HG03342 (cell line): ENCODE data around the gene PNLDC1.
"Not testable (repeated sequence)": the region's sequence is repeated elsewhere in the genome, so short reads cannot be mapped to it uniquely, and the experiment has no call there.

ENCODE experiments used
- ATAC-seq: cut with Tn5 transposase; IDR thresholded peaks from one replicate; pipeline ENCODE4 v1.9.1; 2021; ENCODE audit warnings: mild to moderate bottlenecking, moderate library complexity; ENCODE audit not compliant: unreplicated experiment

Gene PNLDC1

GRCh38 chr6:159819098-159819497 lies 19.0 kb downstream of the PNLDC1 start:
- ATAC-seq: no peak

GRCh38 chr6:159819932-159820640 lies 20.0 kb downstream of the PNLDC1 start:
- no peak for ATAC-seq

- no peak for ATAC-seq
Observed at GRCh38 chr6:159821122-159821521, 21.0 kb downstream of the PNLDC1 start.

GRCh38 chr6:159821726-159822125 lies 21.6 kb downstream of the PNLDC1 start:
- no peak for ATAC-seq

GRCh38 chr6:159823953-159824352 lies 23.9 kb downstream of the PNLDC1 start:
- ATAC-seq: no peak

- not testable (repeated sequence) for ATAC-seq
Observed at GRCh38 chr6:159824690-159825089, 24.6 kb downstream of the PNLDC1 start.

GRCh38 chr6:159826004-159826403 lies 25.9 kb downstream of the PNLDC1 start:
- ATAC-seq: no peak

- ATAC-seq: no peak
Observed at GRCh38 chr6:159826968-159827647, 27.0 kb downstream of the PNLDC1 start.

- ATAC-seq: no peak
Observed at GRCh38 chr6:159828074-159828473, 28.0 kb downstream of the PNLDC1 start.

GRCh38 chr6:159829526-159829925 lies 29.4 kb downstream of the PNLDC1 start:
- ATAC-seq: no peak

GRCh38 chr6:159830501-159831372 lies 30.7 kb downstream of the PNLDC1 start:
- ATAC-seq: no peak

- no peak for ATAC-seq
Observed at GRCh38 chr6:159831373-159831679, 31.2 kb downstream of the PNLDC1 start.

GRCh38 chr6:159832946-159833345 lies 32.9 kb downstream of the PNLDC1 start:
- ATAC-seq: no peak

- ATAC-seq: no peak
Observed at GRCh38 chr6:159833556-159833955, 33.5 kb downstream of the PNLDC1 start.

- ATAC-seq: no peak
Observed at GRCh38 chr6:159833997-159834603, 34.0 kb downstream of the PNLDC1 start.

- ATAC-seq: no peak
Observed at GRCh38 chr6:159836718-159837490, 36.8 kb downstream of the PNLDC1 start.

GRCh38 chr6:159837511-159837910 lies 37.4 kb downstream of the PNLDC1 start:
- ATAC-seq: no peak

GRCh38 chr6:159838020-159838744 lies 38.1 kb downstream of the PNLDC1 start:
- no peak for ATAC-seq

- no peak for ATAC-seq
Observed at GRCh38 chr6:159842035-159842434, 42.0 kb downstream of the PNLDC1 start.
